Liver (tissue), 9 donors: ENCODE results near the gene CCDC178. TPM values are rescaled to one million over a fixed set of nuclear protein-coding genes. Genes with fewer than 3 reads are reported as not detected.

Experiments used
- DNase-seq: peaks from one replicate; pipeline ENCODE4 v3.0.0-alpha.2; 2017; ENCODE audit warnings: low spot score
- H3K27ac ChIP-seq, 2 donors: one replicate each; pipeline ENCODE4 v1.7.0; 2013; ENCODE audit warnings: inconsistent platforms in 2 of 2, low read length in 2 of 2, control low read depth in 1 of 2, low read depth in 1 of 2, mild to moderate bottlenecking in 1 of 2
- H3K27me3 ChIP-seq, 4 donors: one replicate each; pipeline versions ENCODE4 v1.6.1 to v1.7.0; 2013; ENCODE audit warnings: low read length in 3 of 4, inconsistent platforms in 1 of 4, mild to moderate bottlenecking in 1 of 4, moderate library complexity in 1 of 4; ENCODE audit not compliant: control insufficient read depth in 4 of 4, insufficient read depth in 4 of 4
- H3K36me3 ChIP-seq, 4 donors: one replicate each; pipeline versions ENCODE4 v1.6.1 to v1.7.0; 2013; ENCODE audit warnings: low read length in 3 of 4, mild to moderate bottlenecking in 3 of 4, low read depth in 1 of 4, moderate library complexity in 1 of 4; ENCODE audit not compliant: control insufficient read depth in 4 of 4, insufficient read depth in 3 of 4
- H3K4me1 ChIP-seq, 4 donors: one replicate each; pipeline versions ENCODE4 v1.6.1 to v1.7.0; 2013; ENCODE audit warnings: low read length in 3 of 4, mild to moderate bottlenecking in 3 of 4, moderate library complexity in 1 of 4; ENCODE audit not compliant: control insufficient read depth in 4 of 4, insufficient read depth in 4 of 4
- H3K4me3 ChIP-seq, 3 donors: one replicate each; pipeline versions ENCODE4 v1.6.1 to v1.7.0; 2013; ENCODE audit warnings: low read length in 3 of 3, control low read depth in 1 of 3, low read depth in 1 of 3, mild to moderate bottlenecking in 1 of 3
- H3K9ac ChIP-seq, 2 donors: one replicate each; pipeline ENCODE4 v1.7.0; 2013; ENCODE audit warnings: low read length in 2 of 2, mild to moderate bottlenecking in 2 of 2, moderate library complexity in 2 of 2, control low read depth in 1 of 2, low read depth in 1 of 2
- H3K9me3 ChIP-seq, 4 donors: one replicate each; pipeline versions ENCODE4 v1.6.1 to v1.7.0; 2013; ENCODE audit warnings: low read length in 3 of 4; ENCODE audit not compliant: control insufficient read depth in 4 of 4
- FOXA1 ChIP-seq: IDR thresholded peaks from 2 replicates; pipeline ENCODE4 v1.6.1; 2016; ENCODE audit warnings: antibody characterized with exemption
- FOXA2 ChIP-seq: IDR thresholded peaks from 2 replicates; pipeline ENCODE4 v1.6.1; 2016; ENCODE audit warnings: antibody characterized with exemption
- GABPA ChIP-seq, 2 donors: IDR thresholded peaks in 1 of 2; conservative IDR thresholded peaks in 1 of 2; 2 replicates each; pipeline ENCODE4 v1.6.1; 2016; ENCODE audit warnings: antibody characterized with exemption in 2 of 2, mild to moderate bottlenecking in 1 of 2, moderate library complexity in 1 of 2
- HNF4A ChIP-seq, 2 donors: conservative IDR thresholded peaks; 2 replicates each; pipeline ENCODE4 v1.6.1; 2016; ENCODE audit warnings: antibody characterized with exemption in 2 of 2, mild to moderate bottlenecking in 2 of 2
- HNF4G ChIP-seq: IDR thresholded peaks from 2 replicates; pipeline ENCODE4 v1.6.1; 2016; ENCODE audit warnings: antibody characterized with exemption
- JUND ChIP-seq, 2 donors: IDR thresholded peaks; 2 replicates each; pipeline ENCODE4 v1.6.1; 2016; ENCODE audit warnings: antibody characterized with exemption in 2 of 2
- REST ChIP-seq: IDR thresholded peaks from 2 replicates; pipeline ENCODE4 v1.6.1; 2016; ENCODE audit warnings: antibody characterized with exemption, mild to moderate bottlenecking
- RXRA ChIP-seq, 2 donors: IDR thresholded peaks; 2 replicates each; pipeline ENCODE4 v1.6.1; 2017 to 2018; ENCODE audit warnings: antibody characterized with exemption in 2 of 2, mild to moderate bottlenecking in 1 of 2
- SP1 ChIP-seq: IDR thresholded peaks from 2 replicates; pipeline ENCODE4 v1.6.1; 2018; ENCODE audit warnings: antibody characterized with exemption, mild to moderate bottlenecking
- TAF1 ChIP-seq: conservative IDR thresholded peaks from 2 replicates; pipeline ENCODE4 v1.6.1; 2016; ENCODE audit warnings: antibody characterized with exemption, mild to moderate bottlenecking
- YY1 ChIP-seq: IDR thresholded peaks from 2 replicates; pipeline ENCODE4 v1.6.1; 2016; ENCODE audit warnings: antibody characterized with exemption, mild to moderate bottlenecking
- ZBTB33 ChIP-seq: IDR thresholded peaks from 2 replicates; pipeline ENCODE4 v1.6.1; 2016; ENCODE audit warnings: antibody characterized with exemption
- WGBS: extraction: QIAGEN DNeasy Blood & Tissue Kit; methylation state at CpG from one replicate; pipeline ENCODE4 v1.1.7; 2013; 5-methylcytosine and 5-hydroxymethylcytosine counted together
- polyA plus RNA-seq, 2 donors: library from polyadenylated mRNA; stranded (reverse) in 1 of 2; unstranded in 1 of 2; fragments of 200-250 nt in 1 of 2; fragments of >200 nt in 1 of 2; fragmentation: Nextera tagmentation in 1 of 2; extraction: Ambion mirVana in 1 of 2; gene quantifications; one replicate each; pipeline versions ENCODE4 v1.2.1 to v1.2.3, GENCODE V29; 2013 to 2015
- total RNA-seq, 2 donors: library from RNA; depleted of rRNA; stranded (reverse); fragments of >200 nt; gene quantifications; one replicate each; pipeline ENCODE4 v1.2.3, GENCODE V29; 2014
- TF ChIP-seq, protein P1 (sequence below): IDR thresholded peaks from 2 replicates; pipeline ENCODE4 v1.6.1; 2016; ENCODE audit warnings: antibody characterized with exemption
- TF ChIP-seq, protein P2 (sequence below): fragments of 150-350 bp; IDR thresholded peaks from 2 replicates; pipeline ENCODE4 v1.5.1; 2017; ENCODE audit warnings: improper control_type of control experiment, low read depth, low read length; ENCODE audit not compliant: missing input control
- donor health status: healthy.
- donor health status: healthy.
- donor health status: healthy.
- donor health status: healthy.
- donor health status: healthy.

CCDC178 gene
- total and polyA plus RNA-seq, 4 donors = not detected

GRCh38 chr18:32896776-32897547 is 543.6 kb downstream of the CCDC178 start:
- Histone ChIP-seq H3K9me3 (peaks cover 0 to 6% (median 3%) of the 10 kb centered on the region in 4 donors), H3K27me3 (no peaks in the 10 kb centered on the region), H3K36me3 (no peaks in the 10 kb centered on the region), H3K27ac (no peak overlapping the region), H3K4me3 (no peak overlapping the region), H3K9ac (no peak overlapping the region), H3K4me1 (no peaks in the 10 kb centered on the region)
- no peak for DNase-seq
- 57% methylated on average over 4 of the region's 4 CpGs for WGBS
- no peak for TF ChIP-seq REST
- TF ChIP-seq HNF4G = no peak
- TF ChIP-seq GABPA (IDR thresholded peaks at IDR 0.05 in 1 of 2, conservative IDR thresholded peaks at IDR 0.05 in 1 of 2) = no peak
- TF ChIP-seq SP1 = no peak
- TF ChIP-seq YY1 = no peak
- no peak for TF ChIP-seq HNF4A (conservative IDR thresholded peaks at IDR 0.05)
- no peak for TF ChIP-seq RXRA (IDR thresholded peaks at IDR 0.05)
- no peak for TF ChIP-seq FOXA1
- TF ChIP-seq, protein P1, sequence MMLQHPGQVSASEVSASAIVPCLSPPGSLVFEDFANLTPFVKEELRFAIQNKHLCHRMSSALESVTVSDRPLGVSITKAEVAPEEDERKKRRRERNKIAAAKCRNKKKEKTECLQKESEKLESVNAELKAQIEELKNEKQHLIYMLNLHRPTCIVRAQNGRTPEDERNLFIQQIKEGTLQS = no peak

- Histone ChIP-seq H3K4me1 (no peaks in the 10 kb centered on the region), H3K27ac (no peak overlapping the region), H3K9me3 (peaks cover 0 to 6% (median 3%) of the 10 kb centered on the region in 4 donors), H3K9ac (no peak overlapping the region), H3K36me3 (no peaks in the 10 kb centered on the region), H3K4me3 (no peak overlapping the region), H3K27me3 (no peaks in the 10 kb centered on the region)
- 79% methylated on average over 7 of the region's 7 CpGs for WGBS
- TF ChIP-seq HNF4A (conservative IDR thresholded peaks at IDR 0.05) = no peak
- TF ChIP-seq ZBTB33 = no peak
- no peak for TF ChIP-seq FOXA1
- TF ChIP-seq REST = no peak
- TF ChIP-seq, protein P2, sequence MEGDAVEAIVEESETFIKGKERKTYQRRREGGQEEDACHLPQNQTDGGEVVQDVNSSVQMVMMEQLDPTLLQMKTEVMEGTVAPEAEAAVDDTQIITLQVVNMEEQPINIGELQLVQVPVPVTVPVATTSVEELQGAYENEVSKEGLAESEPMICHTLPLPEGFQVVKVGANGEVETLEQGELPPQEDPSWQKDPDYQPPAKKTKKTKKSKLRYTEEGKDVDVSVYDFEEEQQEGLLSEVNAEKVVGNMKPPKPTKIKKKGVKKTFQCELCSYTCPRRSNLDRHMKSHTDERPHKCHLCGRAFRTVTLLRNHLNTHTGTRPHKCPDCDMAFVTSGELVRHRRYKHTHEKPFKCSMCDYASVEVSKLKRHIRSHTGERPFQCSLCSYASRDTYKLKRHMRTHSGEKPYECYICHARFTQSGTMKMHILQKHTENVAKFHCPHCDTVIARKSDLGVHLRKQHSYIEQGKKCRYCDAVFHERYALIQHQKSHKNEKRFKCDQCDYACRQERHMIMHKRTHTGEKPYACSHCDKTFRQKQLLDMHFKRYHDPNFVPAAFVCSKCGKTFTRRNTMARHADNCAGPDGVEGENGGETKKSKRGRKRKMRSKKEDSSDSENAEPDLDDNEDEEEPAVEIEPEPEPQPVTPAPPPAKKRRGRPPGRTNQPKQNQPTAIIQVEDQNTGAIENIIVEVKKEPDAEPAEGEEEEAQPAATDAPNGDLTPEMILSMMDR = no peak
- no peak for TF ChIP-seq TAF1
- TF ChIP-seq JUND (IDR thresholded peaks at IDR 0.05) = no peak
- TF ChIP-seq FOXA2 = no peak
- no peak for DNase-seq
Measured at GRCh38 chr18:32893915-32894314, 546.6 kb downstream of the CCDC178 start.
